Stimulated activated CD8-positive, alpha-beta memory T cell treated with anti-CD3 and anti-CD28 coated beads, Interleukin-12 subunit alpha, Interleukin-12 subunit beta, amount 100 ng/mL, for 24 hours (primary cell): ENCODE results near the gene HIRIP3.
"Not testable (repeated sequence)": the region's sequence is repeated elsewhere in the genome, so short reads cannot be mapped to it uniquely, and the experiment has no call there.

ENCODE experiments used
- DNase-seq: peaks from one replicate; pipeline ENCODE4 v3.0.0-alpha.2; 2020; ENCODE audit errors: extremely low read depth

The HIRIP3 gene

GRCh38 chr16:30016555-30017276 is 21.3 kb upstream of the HIRIP3 start:
- DNase-seq = no peak

- not testable (repeated sequence) for DNase-seq
Measured at GRCh38 chr16:30015450-30015849, 20.0 kb upstream of the HIRIP3 start.

GRCh38 chr16:30012598-30012997 is 17.2 kb upstream of the HIRIP3 start:
- not testable (repeated sequence) for DNase-seq

- no peak for DNase-seq
Measured at GRCh38 chr16:30011714-30012504, 16.5 kb upstream of the HIRIP3 start.

- DNase-seq = no peak
Measured at GRCh38 chr16:30010844-30011713, 15.7 kb upstream of the HIRIP3 start, which contains the start of gene DOC2A. Gene DOC2A, minus strand, starts transcription at chr16:30011027. Its CDS starts 805 bp downstream, at chr16:30010222.

- no peak for DNase-seq
Measured at GRCh38 chr16:30009990-30010843, 14.8 kb upstream of the HIRIP3 start.

GRCh38 chr16:30009085-30009862 is 13.9 kb upstream of the HIRIP3 start:
- DNase-seq = no peak

GRCh38 chr16:30007378-30007895 is 12.0 kb upstream of the HIRIP3 start:
- DNase-seq = no peak

GRCh38 chr16:30006659-30007377 is 11.4 kb upstream of the HIRIP3 start:
- no peak for DNase-seq

- no peak for DNase-seq
Measured at GRCh38 chr16:30006095-30006473, 10.7 kb upstream of the HIRIP3 start.

- no peak for DNase-seq
Measured at GRCh38 chr16:30005341-30006094, 10.1 kb upstream of the HIRIP3 start.

- no peak for DNase-seq
Measured at GRCh38 chr16:30004811-30005242, 9.4 kb upstream of the HIRIP3 start.

- DNase-seq = no peak
Measured at GRCh38 chr16:30004424-30004776, 9.0 kb upstream of the HIRIP3 start.

GRCh38 chr16:30003670-30004423 is 8.4 kb upstream of the HIRIP3 start:
- DNase-seq = no peak

GRCh38 chr16:30002614-30003346 is 7.4 kb upstream of the HIRIP3 start:
- DNase-seq = no peak

GRCh38 chr16:30000735-30001631 is 5.6 kb upstream of the HIRIP3 start:
- DNase-seq = no peak
